Hematopoietic multipotent progenitor cell treated with erythropoietin and hydrocortisone succinate and interleukin-3 and kit ligand, for 15 days (in vitro differentiated cells): ENCODE measurements around the gene SLC17A1.

ENCODE experiments used
- DNase-seq: peaks from one replicate; pipeline ENCODE4 v3.0.0-alpha.2; 2015; ENCODE audit warnings: low spot score

Gene SLC17A1, protein sequence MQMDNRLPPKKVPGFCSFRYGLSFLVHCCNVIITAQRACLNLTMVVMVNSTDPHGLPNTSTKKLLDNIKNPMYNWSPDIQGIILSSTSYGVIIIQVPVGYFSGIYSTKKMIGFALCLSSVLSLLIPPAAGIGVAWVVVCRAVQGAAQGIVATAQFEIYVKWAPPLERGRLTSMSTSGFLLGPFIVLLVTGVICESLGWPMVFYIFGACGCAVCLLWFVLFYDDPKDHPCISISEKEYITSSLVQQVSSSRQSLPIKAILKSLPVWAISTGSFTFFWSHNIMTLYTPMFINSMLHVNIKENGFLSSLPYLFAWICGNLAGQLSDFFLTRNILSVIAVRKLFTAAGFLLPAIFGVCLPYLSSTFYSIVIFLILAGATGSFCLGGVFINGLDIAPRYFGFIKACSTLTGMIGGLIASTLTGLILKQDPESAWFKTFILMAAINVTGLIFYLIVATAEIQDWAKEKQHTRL

GRCh38 chr6:25831532-25832306, at the start of gene SLC17A1:
Gene SLC17A1 (minus strand): TSS chr6:25832052. CDS start chr6:25830557, 1,495 bp downstream.
- DNase-seq: no peak

DNA sequence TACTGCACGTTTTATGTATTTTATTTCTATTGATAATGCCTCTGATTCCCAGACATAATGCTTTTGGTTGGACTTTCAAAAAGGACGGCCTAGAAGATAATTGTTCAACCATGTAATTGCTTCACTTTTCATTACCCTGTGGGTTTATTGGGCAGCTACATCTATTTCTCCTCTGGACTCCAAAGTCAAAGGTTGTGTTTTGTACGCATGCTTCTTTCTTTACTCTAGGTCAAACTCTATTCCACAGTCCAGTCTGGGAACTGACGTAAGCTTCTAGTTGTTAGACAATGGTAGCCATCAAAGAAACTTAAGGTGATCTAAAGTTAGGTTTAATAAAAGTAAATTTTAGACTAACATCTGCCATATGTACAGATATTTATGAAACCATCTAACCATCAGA, 48.7 kb upstream of the SLC17A1 start:
- DNase-seq: no peak

DNA sequence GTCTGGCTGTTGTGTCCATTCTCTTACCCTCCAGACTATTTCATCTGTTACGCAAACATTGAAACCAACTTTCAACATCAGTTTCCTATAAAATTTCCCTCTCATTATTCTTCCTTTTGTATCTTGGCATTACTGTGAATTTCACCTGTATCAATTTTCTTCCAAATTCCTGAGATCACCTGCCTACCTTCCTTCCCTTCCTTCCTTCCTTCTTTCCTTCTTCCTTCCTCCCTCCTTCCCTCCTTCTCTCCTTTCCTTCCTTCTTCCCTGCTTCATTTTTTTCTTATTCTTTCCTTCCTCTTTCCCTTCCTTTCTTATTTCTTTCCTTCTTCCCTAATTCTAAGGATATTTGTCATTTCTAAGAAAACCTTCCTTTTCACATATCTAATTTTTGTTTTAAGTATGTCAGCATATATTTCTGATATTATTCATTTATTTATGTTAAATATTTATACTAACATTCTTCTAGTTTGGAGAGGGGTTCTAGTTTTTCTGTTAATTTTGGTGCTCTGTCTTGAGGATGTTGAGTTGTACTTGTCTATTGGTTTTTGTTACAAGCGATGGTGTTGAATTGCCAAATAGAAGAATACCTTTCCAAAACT, 47.0 kb upstream of the SLC17A1 start:
- DNase-seq: no peak

- no peak for DNase-seq
Measured at GRCh38 chr6:25875926-25876602, 44.2 kb upstream of the SLC17A1 start.

- no peak for DNase-seq
Measured at GRCh38 chr6:25875563-25875905, 43.7 kb upstream of the SLC17A1 start.

GRCh38 chr6:25874822-25875562, 43.1 kb upstream of the SLC17A1 start:
- no peak for DNase-seq

DNA sequence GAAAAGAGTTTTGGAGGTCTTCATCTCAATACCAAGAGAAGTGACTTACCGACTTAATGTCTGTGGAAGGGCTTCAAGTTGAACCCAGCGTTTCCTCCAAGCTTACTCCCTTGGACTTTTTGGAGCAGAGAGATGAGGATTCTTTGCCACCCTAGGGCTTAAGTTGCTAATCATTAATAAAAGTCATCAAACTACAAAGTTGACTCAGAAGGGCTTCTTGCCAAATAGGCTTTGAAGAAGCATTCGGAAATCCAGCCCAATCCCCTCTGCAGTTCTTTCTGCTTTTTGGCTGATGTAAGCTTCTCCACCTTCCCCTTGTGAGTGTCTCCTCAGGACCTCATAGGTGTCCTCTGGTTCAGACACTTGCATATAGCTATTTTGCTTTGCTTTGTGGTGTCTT, 42.3 kb upstream of the SLC17A1 start, which contains the start of gene SLC17A3:
SLC17A3 (minus strand) TSS at position 126 of the 400 bp plus-strand sequence. CDS start 5,856 bp downstream, outside the sequence.
- no peak for DNase-seq

DNA sequence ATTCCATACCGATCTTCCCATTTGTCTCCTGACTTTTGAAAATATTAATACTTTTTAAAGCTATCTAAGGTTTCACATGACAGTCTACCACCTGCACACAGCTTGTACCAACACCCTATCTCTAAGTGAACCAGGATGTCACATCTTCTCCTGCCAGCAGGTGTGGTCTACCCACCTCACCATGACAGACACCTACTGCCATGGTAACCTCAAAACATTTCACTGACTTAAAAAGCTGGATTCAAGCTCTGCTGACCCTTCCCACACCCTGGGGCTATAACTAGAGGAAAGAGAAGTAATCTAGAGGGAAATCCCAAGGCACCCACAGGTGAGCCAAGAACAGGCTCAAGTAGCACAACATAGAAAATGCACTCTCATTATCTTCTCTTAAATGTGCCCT, 41.0 kb upstream of the SLC17A1 start:
- DNase-seq: no peak

DNA sequence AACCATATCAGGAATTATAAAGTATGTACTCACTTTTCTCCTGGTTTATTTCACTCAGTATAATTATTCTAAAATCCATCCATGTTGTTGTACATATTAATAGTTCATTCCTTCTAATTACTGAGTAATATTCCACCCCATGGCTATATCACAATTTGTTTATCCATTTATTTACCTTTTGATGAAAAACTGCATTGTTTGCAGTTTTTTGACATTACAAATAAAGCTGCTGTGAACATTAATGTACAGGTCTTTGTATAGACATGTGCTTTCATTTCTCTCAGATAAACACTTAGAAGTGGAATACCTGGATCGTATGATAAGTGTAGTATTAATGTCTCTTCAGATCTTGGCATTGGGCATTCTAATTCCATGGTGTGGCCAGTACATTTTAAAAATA, 38.0 kb upstream of the SLC17A1 start:
- no peak for DNase-seq

DNA sequence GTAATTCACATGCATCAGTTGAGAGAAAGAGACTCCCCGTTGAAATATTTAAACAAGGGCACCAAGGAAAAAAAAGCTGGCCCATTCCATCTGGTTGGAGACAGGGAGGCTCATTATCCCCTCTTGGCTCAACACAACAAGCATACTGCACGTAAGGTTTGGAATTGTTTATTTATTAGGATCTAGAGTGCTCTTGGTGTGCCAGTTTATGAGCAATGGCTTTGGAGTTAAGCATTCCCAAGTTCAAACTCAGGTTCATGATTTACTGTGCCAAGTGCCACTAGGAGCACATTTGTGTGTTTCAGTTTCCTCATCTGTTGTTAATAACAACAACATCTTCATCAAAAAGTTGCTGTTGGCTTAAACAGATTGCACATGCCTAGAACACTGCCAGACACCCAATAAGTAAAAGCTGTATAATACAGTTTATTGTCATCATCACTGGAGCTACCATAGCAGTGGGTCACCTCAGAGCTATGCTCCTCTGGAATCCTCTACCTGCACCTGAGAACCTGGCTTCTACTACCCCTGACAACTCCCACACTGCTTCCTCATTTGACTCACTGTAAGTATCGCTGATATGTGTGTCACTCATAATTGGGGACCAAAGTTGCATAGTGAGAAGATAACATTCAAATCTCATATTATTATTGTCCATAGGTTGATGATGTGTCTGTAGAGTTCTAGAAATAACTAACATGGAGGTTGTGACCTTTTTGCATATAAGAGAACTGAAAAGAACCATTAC, 36.8 kb upstream of the SLC17A1 start:
- no peak for DNase-seq

DNA sequence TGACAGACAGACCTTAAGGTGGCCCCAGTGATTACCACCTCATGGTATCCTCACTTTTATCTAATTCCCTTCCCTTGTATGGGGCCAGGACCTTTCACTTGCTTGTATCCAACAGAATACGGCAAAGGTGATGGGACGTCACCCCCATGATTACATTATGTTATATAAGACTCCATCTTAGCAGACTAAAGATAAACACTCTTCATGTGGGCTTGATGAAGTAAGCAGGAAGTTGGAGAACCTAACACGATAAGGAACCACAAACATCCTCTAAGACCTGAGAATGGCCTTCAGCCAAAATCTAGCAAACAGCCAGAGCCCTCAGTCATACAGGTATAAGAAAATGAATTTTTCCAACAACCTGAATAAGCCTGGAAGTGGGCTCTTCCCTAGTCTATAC, 34.2 kb upstream of the SLC17A1 start:
- no peak for DNase-seq

DNA sequence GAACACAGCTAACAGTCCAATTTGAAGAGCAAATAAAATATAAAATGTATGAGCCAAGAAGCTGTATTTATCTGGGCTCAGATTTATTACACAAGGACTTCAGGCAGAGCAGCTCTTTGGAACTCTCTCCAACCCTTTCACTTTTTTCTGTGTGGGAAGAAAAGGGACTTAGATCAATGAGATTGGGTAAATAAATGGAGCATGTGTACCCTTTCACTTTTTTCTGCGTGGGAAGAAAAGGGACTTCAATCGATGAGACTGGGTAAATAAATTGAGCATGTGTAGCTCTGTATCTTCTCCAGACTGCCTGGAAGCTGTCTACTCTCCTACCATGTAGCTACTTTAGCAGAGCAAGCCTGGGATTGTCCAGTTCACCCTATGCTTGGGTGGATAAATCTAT, 31.5 kb upstream of the SLC17A1 start:
- no peak for DNase-seq

- no peak for DNase-seq
Measured at GRCh38 chr6:25862199-25862598, 30.3 kb upstream of the SLC17A1 start.

- no peak for DNase-seq
Measured at GRCh38 chr6:25852756-25853155, 20.9 kb upstream of the SLC17A1 start.

DNA sequence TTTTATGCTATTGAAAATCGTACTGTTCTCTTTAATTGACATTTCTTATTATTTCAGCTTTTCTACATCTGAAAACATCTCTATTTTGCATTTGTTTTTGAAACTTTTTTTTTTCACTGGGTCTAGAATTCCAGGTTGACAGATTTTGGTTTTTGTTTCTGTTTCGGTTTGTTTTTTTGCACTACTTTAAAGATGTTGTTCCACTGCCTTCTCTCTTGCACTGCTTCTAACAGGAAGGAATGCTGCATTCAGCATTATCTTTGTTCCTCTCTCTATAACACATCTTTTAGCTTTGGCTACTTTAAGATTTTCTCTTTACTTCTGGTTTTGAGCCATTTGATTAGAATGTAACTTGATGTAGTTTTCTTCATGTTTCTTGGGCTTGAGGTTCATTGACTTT, 20.1 kb upstream of the SLC17A1 start:
- DNase-seq: no peak

GRCh38 chr6:25844518-25844917, 12.7 kb upstream of the SLC17A1 start:
- no peak for DNase-seq

DNA sequence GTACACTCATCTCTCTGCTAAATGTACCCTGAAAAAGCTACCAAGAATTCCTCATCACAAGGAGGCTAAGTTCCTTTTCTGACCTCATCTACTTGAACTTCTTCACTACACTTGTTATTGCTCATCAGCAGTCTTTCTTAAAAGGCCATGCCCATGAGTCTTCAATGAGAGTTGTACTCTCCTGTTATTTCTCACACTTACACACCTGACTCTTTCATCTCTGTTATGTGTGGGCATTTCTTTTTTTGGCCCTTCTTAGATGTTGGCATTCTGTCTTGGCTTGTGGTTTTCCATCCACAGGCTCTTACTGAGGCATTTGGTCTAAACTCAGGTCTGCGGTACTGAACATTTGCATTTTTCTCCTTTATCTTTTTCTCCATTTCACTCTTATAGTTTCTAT, 10.7 kb upstream of the SLC17A1 start:
- DNase-seq: no peak

- no peak for DNase-seq
Measured at GRCh38 chr6:25835442-25836283, 3.8 kb upstream of the SLC17A1 start.

DNA sequence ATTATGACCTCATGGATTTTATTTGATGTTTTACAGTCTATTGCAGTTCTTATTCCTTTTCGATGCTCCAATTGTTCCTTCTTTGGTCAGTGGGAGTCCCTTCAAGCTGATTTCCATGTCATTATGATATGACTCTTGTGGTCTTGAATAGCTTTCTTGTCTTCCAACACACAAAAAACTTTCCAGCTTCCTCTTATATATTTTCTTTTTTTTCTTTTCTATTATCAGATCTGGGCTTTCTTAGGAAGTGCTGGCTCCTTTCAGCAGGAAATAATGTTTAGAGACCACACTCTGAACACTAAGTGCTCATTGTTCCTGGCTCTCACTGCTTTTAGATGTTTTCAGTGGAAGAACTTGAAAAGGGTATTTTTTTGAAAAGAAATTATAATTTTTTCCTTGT, 3.1 kb upstream of the SLC17A1 start:
- no peak for DNase-seq

DNA sequence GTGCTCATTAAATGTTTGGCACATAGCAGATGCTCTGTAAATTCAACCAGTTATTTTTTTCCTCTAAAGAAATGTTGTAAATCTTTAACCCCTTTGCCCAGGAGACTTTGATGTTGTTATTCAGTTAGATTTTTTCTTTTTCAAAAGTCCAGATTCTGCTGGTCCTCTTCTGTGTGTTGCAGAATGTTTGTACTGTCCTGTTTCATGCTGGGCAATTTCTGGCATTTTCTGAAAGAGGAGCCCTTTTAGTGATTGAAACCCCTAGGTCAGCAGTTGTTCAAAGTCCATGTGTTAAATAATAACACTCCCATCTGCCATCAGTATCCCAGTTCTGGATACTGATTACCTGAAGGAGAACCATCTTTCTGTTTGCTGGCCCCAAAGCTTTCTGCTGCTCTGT, 1.3 kb upstream of the SLC17A1 start:
- no peak for DNase-seq
